ENCODE data around the gene TBX2.
"Not testable (repeated sequence)": the region's sequence is repeated elsewhere in the genome, so short reads cannot be mapped to it uniquely, and the experiment has no call there.

The TBX2 gene

DNA sequence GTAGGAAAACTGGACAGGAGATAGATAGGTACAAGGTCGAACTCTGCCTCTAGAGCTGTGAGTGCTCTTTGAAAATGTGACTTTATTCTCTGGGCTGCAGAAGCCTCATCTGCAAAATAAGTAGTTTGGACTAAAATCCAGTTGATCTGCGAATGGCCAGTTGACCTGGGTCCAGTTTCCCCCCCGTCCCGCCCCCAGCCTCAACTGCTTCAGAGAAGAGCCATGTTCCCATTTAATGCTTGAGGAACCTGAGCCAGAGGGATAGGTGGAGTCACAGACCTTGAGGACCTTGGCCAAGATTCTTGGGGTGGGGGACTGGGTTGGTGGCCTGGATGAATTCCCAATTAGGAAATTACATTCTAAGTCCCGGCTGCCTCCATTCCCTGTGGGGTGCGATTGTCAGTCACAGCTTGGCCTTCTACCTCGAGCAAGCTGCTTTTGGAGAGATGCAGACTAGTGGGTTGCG is 14.1 kb downstream of the TBX2 start:
- DNase-seq (ENCODE audit: low spot score): no peak

DNA sequence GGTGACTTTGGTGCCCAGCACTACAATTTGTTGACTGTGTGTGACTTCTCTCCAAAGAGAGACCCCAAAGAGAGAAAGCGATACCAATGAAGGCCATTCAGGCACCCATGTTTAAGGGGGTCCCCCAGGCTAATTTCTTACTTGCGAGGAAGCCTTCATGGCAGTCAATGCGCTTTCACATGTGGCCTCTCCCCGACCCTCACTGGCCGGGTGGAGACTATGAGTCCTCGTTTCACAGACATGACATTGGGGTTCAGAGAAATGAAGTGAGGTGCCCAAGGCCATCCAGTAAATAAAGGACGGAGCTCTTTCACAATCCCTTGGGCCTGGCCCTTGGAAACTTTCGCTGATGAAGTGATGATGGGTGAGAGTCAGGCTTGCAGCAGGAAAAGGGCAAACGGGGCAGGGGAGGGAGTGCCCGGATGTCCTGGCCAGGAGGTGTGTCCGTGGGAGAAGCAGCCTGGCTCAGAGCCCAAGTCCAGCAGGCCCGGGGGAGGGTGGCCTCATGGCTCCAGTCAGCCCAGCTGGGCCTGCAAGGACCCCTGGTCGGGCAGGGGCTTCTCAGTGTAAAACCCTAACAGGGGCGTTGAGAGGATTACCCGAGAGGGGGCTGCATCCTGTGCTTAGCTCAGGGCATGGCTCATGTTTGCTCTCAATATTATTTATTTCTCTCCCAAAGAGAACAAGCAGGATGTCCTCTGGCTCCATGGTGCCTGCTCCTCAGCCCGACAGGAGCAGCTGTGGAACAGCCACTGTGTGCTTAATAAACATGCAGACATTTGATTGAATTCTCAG is 14.7 kb downstream of the TBX2 start:
- peak; percentile 71 for DNase-seq (ENCODE audit: low spot score)

GRCh38 chr17:61414936-61415251 is 15.3 kb downstream of the TBX2 start:
- DNase-seq (ENCODE audit: low spot score): peak; percentile 35

GRCh38 chr17:61415374-61416210 is 15.9 kb downstream of the TBX2 start:
- DNase-seq (ENCODE audit: low spot score): no peak

DNA sequence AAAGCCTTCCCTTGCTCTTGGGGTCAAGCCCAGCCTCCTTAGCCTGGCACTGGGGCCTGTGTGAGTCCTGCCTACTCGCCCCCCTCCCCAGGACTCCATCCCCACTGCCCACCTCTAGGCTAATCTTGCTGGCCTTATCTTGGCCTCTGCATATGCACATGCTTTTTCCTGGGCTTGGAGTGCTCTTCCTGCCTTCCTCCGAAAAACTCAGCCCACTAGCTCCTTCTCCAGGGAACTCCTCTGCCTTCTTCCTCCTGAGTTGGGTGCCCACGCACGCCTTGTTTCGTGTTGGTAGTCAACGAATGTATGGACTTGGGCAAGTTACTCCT is 16.5 kb downstream of the TBX2 start:
- DNase-seq (ENCODE audit: low spot score): no peak

DNA sequence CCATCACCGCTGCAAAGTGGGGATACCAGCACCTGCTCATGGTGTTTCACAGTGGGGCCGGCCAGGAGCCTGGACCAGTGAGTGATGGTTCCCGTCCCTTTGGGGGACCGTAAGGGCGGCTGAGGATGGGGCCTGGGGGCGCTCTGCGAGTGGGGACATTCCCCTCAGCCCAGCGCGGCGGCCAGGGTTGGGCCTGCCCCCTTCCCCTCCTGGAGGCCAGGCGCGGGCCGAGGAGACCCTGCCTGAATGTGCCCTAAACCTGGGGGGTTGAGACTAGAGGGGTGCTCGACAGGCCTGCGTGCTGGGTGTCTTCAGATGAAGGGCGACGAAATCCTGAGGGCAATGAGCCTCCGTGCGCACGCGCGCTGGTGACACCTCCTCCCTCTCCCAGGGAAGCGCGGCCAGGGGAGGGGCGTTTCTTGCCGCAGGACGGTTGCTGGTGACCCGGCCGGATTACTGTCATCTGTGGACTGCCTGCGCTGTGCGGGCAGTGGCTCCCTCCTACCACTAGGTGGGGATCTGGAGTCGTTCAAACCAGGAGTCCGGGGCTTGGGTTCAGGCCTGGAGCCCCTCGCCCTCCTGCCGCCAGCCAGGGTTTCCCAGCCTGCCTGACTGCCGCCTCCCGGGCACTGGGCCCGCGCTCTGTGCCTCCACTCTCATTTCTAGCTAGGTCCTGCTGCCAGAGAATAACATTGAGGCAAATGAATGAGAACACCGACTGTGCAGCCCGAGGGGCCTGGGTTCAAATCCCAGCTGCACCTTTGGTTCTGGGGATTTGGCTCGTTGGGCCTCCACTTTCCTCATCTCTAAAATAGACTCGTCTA is 17.1 kb downstream of the TBX2 start:
- DNase-seq (ENCODE audit: low spot score): peak; percentile 100

- DNase-seq (ENCODE audit: low spot score): no peak
Measured at GRCh38 chr17:61418449-61418848, 18.8 kb downstream of the TBX2 start.

DNA sequence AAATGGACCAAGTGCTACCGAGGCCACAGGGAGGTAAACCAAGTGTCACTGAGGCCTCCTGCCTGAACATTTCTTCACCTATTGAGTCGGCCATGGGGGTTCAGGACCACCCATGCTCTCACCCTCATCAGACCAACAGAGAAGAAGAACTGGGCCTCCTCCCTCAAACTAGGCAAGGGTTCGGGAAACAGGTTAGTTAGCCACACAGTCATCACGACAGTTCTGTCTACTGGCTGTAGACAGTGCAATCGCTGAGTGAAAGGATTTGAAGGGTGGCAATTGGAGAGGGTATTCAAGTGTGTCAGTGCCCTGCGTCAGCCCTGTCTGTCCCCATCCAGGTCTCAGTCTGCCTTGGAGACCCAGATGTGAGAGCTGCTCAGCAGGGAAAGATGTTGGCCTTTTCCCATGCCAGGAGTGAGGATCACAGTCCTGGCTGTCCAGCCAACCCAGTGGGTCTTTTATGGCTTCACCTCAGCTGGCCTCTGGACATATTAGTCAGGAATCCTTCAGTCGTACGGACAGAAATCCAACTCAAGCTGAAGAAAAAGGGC is 19.9 kb downstream of the TBX2 start:
- no peak for DNase-seq (ENCODE audit: low spot score)

GRCh38 chr17:61420052-61420451 is 20.4 kb downstream of the TBX2 start:
- no peak for DNase-seq (ENCODE audit: low spot score)

DNA sequence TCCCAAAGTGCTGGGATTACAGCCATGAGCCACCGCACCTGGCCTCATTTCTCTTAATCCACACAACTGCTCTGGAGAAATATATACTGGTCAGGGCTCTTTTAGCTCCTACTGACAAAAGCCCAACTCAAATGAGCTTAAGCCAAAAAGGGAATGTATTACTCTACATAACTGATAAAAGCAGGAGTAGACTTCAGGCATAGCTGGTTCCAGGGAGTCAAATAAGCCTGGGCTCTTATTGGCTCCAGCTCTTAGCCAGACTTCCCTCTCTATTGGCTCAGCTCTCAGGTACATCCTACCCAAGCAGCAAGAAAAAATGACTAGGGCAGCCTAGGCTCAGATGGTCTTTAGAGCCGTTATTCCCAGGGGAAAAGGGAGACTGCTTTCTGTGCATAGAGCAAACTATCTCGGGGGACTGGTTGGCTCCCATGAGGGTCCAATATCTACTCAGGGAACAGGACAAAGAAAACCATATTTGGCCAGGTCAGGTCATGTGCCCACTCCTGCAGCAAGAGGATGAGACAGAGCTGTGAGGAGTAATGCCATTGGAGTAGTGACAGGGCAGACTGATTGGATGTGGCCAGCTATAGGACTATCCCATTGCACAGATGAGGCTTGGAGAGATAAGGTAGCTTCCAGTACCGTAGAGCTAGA is 21.2 kb downstream of the TBX2 start:
- DNase-seq (ENCODE audit: low spot score): no peak

DNA sequence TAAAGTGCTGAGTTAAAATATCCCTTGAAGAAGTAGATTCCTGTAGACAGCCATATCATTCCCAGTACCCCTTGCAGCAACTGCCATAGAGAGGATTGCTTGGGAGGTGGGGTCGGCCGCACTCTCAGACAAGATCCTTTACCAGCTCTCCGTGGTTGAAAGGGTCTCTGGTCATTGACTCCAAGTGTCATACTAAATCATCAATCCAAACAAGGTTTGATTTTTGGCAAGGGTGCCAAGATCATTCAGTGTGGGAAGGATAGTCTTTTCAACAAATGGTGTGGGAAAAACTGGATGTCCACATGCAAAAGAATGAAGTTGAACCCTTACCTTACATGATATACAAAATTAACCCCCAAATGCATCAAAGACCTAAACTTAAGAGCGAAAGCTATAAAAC is 21.8 kb downstream of the TBX2 start:
- no peak for DNase-seq (ENCODE audit: low spot score)

GRCh38 chr17:61422116-61422799 is 22.6 kb downstream of the TBX2 start:
- no peak for DNase-seq (ENCODE audit: low spot score)

GRCh38 chr17:61422869-61423268 is 23.2 kb downstream of the TBX2 start:
- DNase-seq (ENCODE audit: low spot score): no peak

DNA sequence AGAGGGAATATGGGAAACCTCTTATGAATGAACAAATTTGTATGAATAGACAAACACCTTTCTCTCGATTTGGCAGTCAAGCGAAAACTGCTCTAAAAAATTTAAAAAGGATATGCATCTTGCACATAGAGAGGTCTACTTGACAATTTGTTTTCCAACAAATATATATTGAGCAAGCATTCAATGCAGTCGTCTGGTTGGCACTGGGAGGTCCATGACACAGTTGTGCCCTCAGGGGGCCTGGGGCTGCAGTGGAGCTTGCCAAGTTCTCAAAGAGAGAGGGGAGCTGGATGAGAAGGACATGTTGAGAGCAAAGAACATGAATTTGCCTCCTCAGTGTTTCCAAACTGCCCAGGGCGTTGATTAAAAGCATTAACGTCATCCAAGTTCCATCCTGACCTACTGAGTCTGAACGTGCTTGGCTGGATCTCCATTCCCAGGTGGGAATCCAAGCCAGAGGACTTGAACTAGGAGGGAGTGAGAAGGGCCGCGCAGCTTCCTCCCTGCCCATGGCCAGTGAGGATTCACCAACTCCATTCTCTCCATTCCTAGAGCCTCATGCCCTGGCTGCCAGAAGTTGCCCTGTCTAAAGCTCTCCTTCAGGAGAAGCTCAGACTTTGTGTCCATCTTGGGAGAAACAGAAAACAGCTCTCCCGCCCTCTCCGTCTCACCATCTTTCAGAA is 24.5 kb downstream of the TBX2 start:
- no peak for DNase-seq (ENCODE audit: low spot score)

- DNase-seq (ENCODE audit: low spot score): peak; percentile 65
Measured at GRCh38 chr17:61425682-61426481, 26.2 kb downstream of the TBX2 start.

DNA sequence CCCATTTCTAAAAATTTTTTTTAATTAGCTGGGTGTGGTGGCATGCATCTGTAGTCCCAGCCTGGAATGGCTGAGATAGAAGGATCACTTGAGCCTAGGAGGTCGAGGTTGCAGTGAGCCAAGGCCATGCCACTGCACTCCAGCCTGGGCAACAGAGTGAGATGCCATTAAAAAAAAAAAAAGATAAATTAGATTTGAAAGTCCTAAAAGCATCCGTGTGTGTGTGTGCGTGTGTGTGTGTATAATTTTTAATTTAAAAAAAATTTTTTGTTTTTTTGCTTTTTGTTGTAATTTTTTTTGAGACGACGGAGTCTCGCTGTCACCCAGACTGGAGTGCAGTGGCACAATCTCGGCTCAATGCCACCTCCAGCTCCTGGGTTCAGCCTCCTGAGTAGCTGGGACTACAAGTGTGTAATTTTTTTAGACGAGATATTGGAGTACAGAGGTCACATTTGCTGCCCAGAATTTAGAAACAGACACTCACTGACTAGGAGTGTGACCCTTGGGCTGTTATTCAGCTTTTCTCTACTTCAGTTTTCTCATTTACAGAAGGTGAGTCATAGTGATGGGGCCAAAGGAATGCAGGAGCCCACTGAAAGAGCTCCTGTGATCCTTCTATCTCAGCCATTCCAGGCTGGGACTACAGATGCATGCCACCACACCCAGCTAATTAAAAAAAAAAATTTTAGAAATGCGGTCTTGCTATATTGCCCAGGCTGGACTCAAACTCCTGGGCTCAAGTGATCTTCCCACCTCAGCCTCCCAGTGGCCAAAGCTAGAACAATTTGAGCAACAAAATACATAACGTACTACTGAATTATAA is 27.1 kb downstream of the TBX2 start:
- DNase-seq (ENCODE audit: low spot score): no peak

GRCh38 chr17:61427567-61427966 is 27.9 kb downstream of the TBX2 start:
- DNase-seq (ENCODE audit: low spot score): no peak

- DNase-seq (ENCODE audit: low spot score): no peak
Measured at GRCh38 chr17:61429274-61429673, 29.6 kb downstream of the TBX2 start.

GRCh38 chr17:61429831-61430230 is 30.2 kb downstream of the TBX2 start:
- not testable (repeated sequence) for DNase-seq (ENCODE audit: low spot score)
